K562 (cell line): Measurements from ENCODE around the gene CD244. TPM values are rescaled to one million over a fixed set of nuclear protein-coding genes. Genes with fewer than 3 reads are reported as not detected.
A peak's percentile ranks its signal among the peaks of the same experiment; 100 is the strongest.

Experiments
- ARID1B ChIP-seq: fragments of 450-650 bp; IDR thresholded peaks from 2 replicates; pipeline ENCODE4 v1.6.1; 2016; ENCODE audit warnings: antibody characterized with exemption, mild to moderate bottlenecking, inconsistent platforms
- BCL6 ChIP-seq: fragments of 250-450 bp; sonication (Bioruptor Pico); IDR thresholded peaks from 2 replicates; pipeline ENCODE4 v1.4.0; 2020
- BCOR ChIP-seq: fragments of 450-650 bp; IDR thresholded peaks from 2 replicates; pipeline ENCODE4 v1.6.1; 2016
- BHLHE40 ChIP-seq: IDR thresholded peaks from 2 replicates; pipeline ENCODE4 v1.6.1; 2011; ENCODE audit warnings: low read length, improper control_type of control experiment
- C11orf30 ChIP-seq: fragments of 450-650 bp; IDR thresholded peaks from 2 replicates; pipeline ENCODE4 v1.6.1; 2016; ENCODE audit warnings: low read depth, mild to moderate bottlenecking
- CBFA2T2 ChIP-seq: fragments of 450-650 bp; conservative IDR thresholded peaks from 2 replicates; pipeline ENCODE4 v1.6.1; 2017; ENCODE audit warnings: mild to moderate bottlenecking
- CBFA2T3 ChIP-seq: fragments of 450-650 bp; IDR thresholded peaks from 2 replicates; pipeline ENCODE4 v1.6.1; 2017
- CEBPB ChIP-seq: fragments of 450-650 bp; IDR thresholded peaks from 2 replicates; pipeline ENCODE4 v1.6.1; 2016; ENCODE audit warnings: missing genetic modification characterization, missing compliant biosample characterization
- CHCHD3 ChIP-seq: fragments of 250-450 bp; sonication (Bioruptor Pico); IDR thresholded peaks from 2 replicates; pipeline ENCODE4 v2.1.2; 2022; ENCODE audit warnings: mild to moderate bottlenecking
- CXXC5 ChIP-seq: fragments of 250-450 bp; sonication (Bioruptor Pico); IDR thresholded peaks from 2 replicates; pipeline ENCODE4 v1.8.0; 2022; ENCODE audit warnings: inconsistent platforms, mild to moderate bottlenecking, moderate library complexity
- DPF2 ChIP-seq: fragments of 450-650 bp; IDR thresholded peaks from 2 replicates; pipeline ENCODE4 v1.6.1; 2016
- FOXA3 ChIP-seq, 2 experiments: fragments of 450-650 bp in 1 of 2; sonication (generic) in 1 of 2; formaldehyde crosslinking; IDR thresholded peaks in 1 of 2; conservative IDR thresholded peaks in 1 of 2; 2 replicates each; pipeline versions ENCODE4 v1.4.0 to v1.8.0; 2020 to 2022; ENCODE audit warnings: mild to moderate bottlenecking in 2 of 2, missing genetic modification reagents in 1 of 2
- ILF3 ChIP-seq: fragments of 450-650 bp; IDR thresholded peaks from 2 replicates; pipeline ENCODE4 v1.6.1; 2018; ENCODE audit warnings: antibody characterized with exemption, mild to moderate bottlenecking, moderate library complexity, borderline replicate concordance
- KDM2B ChIP-seq: fragments of 250-450 bp; sonication (Bioruptor Pico); IDR thresholded peaks from 2 replicates; pipeline ENCODE4 v1.8.0; 2021; ENCODE audit warnings: mild to moderate bottlenecking, moderate library complexity
- NCOR1 ChIP-seq: fragments of 450-650 bp; IDR thresholded peaks from 2 replicates; pipeline ENCODE4 v1.6.1; 2016; ENCODE audit warnings: mild to moderate bottlenecking, moderate library complexity
- NR2C1 ChIP-seq, 2 experiments: fragments of 450-650 bp; IDR thresholded peaks; 2 replicates each; pipeline ENCODE4 v1.6.1; 2017; ENCODE audit warnings: mild to moderate bottlenecking in 2 of 2, antibody characterized with exemption in 1 of 2, inconsistent platforms in 1 of 2, missing compliant biosample characterization in 1 of 2, missing genetic modification characterization in 1 of 2
- RNF2 ChIP-seq: sonication (generic); IDR thresholded peaks from 2 replicates; pipeline ENCODE4 v1.6.1; 2016
- SMARCE1 ChIP-seq: fragments of 450-650 bp; IDR thresholded peaks from 2 replicates; pipeline ENCODE4 v1.7.1; 2016; ENCODE audit warnings: mild to moderate bottlenecking
- SOX6 ChIP-seq: fragments of 450-650 bp; IDR thresholded peaks from 2 replicates; pipeline ENCODE4 v1.6.1; 2014; ENCODE audit warnings: mild to moderate bottlenecking
- STAT5A ChIP-seq: IDR thresholded peaks from 2 replicates; pipeline ENCODE4 v1.6.1; 2012; ENCODE audit warnings: low read length, inconsistent platforms, borderline replicate concordance
- TAL1 ChIP-seq: fragments of 450-650 bp; IDR thresholded peaks from 2 replicates; pipeline ENCODE4 v1.6.1; 2016; ENCODE audit warnings: mild to moderate bottlenecking
- TEAD1 ChIP-seq, 2 experiments: fragments of 450-650 bp in 1 of 2; sonication (generic) in 1 of 2; formaldehyde crosslinking; IDR thresholded peaks; 2 replicates each; pipeline versions ENCODE4 v1.4.0 to v1.8.0; 2020 to 2022; ENCODE audit warnings: mild to moderate bottlenecking in 2 of 2, missing genetic modification reagents in 1 of 2
- TEAD2 ChIP-seq: fragments of 450-650 bp; IDR thresholded peaks from 2 replicates; pipeline ENCODE4 v1.6.1; 2016; ENCODE audit warnings: missing genetic modification characterization, control low read depth, missing compliant biosample characterization
- TEAD4 ChIP-seq, 2 experiments: sonication (generic) in 1 of 2; formaldehyde crosslinking in 1 of 2; IDR thresholded peaks; 2 replicates each; pipeline versions ENCODE4 v1.6.1 to v1.8.0; 2012 to 2022; ENCODE audit warnings: borderline replicate concordance in 1 of 2, inconsistent platforms in 1 of 2, low read length in 1 of 2, mild to moderate bottlenecking in 1 of 2, missing genetic modification reagents in 1 of 2
- ZKSCAN8 ChIP-seq: fragments of 200-800 bp; sonication (Bioruptor generic); IDR thresholded peaks from 2 replicates; pipeline ENCODE4 v1.6.1; 2016; ENCODE audit warnings: missing genetic modification characterization, missing compliant biosample characterization
- ZNF175 ChIP-seq: fragments of 200-800 bp; sonication (Bioruptor generic); IDR thresholded peaks from 2 replicates; pipeline ENCODE4 v1.6.1; 2016; ENCODE audit warnings: low read depth, mild to moderate bottlenecking, missing genetic modification characterization, missing compliant biosample characterization
- ZNF311 ChIP-seq: fragments of 250-450 bp; sonication (Bioruptor Pico); IDR thresholded peaks from 2 replicates; pipeline ENCODE4 v1.4.0; 2020; ENCODE audit warnings: mild to moderate bottlenecking, moderate library complexity
- polyA plus RNA-seq, 8 experiments: library from polyadenylated mRNA; depleted of rRNA in 4 of 8; stranded (reverse) in 5 of 8; unstranded in 3 of 8; fragments of >200 nt; fragmentation: Nextera tagmentation in 2 of 8; fragmentation: Illumina TruSeq in 1 of 8; extraction: Ambion mirVana in 2 of 8; extraction: Trizol in 1 of 8; gene quantifications; 2 replicates each; pipeline versions ENCODE4 v1.2.1 to v1.2.3, GENCODE V29; 2011 to 2014; ENCODE audit warnings: inconsistent platforms in 1 of 8, missing spikeins in 1 of 8
- total RNA-seq, 7 experiments: library from RNA; depleted of rRNA in 6 of 7; stranded (reverse); fragments of >200 nt in 6 of 7; fragmentation: Illumina TruSeq in 2 of 7; extraction: Trizol in 2 of 7; gene quantifications; 2 replicates each; pipeline versions ENCODE4 v1.2.1 to v1.2.3, GENCODE V29; 2011 to 2021; ENCODE audit warnings: low replicate concordance in 1 of 7
- TF ChIP-seq, protein P1 (sequence below): fragments of 450-650 bp; IDR thresholded peaks from 2 replicates; pipeline ENCODE4 v1.6.1; 2016; ENCODE audit warnings: low read depth, mild to moderate bottlenecking, moderate library complexity
- TF ChIP-seq, protein P2 (sequence below): sonication (generic); formaldehyde crosslinking; IDR thresholded peaks from 2 replicates; pipeline ENCODE4 v1.8.0; 2022; ENCODE audit warnings: mild to moderate bottlenecking, missing genetic modification reagents

Gene CD244
- total and polyA plus RNA-seq, 9 of the 15 experiments (the other 6 are each of a cell fraction or from before 2014, with no cell fraction given): not detected

DNA sequence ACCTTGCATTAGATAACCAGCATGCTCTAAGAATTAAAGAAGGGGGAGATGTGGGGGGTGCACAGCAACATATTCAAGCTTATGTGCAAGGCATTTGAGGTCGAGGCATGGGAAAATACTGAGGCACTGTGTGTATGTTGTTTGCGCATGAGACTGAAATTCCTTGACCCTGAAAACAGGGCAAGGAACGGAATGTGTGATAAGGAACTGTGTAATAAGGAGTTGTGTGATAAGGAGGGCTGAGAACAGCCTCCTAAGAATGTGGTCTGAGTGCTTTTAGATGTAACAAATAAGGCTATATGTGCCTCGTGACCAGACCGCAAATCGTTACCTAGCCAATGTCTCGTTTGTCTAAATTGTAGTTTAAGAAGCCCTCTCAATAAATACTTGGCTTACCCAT is 48.8 kb upstream of the CD244 start (continued):
- TF ChIP-seq, protein P1, sequence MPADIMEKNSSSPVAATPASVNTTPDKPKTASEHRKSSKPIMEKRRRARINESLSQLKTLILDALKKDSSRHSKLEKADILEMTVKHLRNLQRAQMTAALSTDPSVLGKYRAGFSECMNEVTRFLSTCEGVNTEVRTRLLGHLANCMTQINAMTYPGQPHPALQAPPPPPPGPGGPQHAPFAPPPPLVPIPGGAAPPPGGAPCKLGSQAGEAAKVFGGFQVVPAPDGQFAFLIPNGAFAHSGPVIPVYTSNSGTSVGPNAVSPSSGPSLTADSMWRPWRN: peak; percentile 87
- TF ChIP-seq ILF3 (no peak), NCOR1 (peak; percentile 74), CBFA2T3 (peak; percentile 88), SOX6 (peak; percentile 80), CHCHD3 (CRISPR knock-in tag) (no peak), FOXA3 (CRISPR knock-in tag; conservative IDR thresholded peaks at IDR 0.05 in 1 of 2, IDR thresholded peaks at IDR 0.05 in 1 of 2) (peak in 1 of 2 experiments; percentile 66; a peak in 2 of 4 replicates), ZNF311 (CRISPR knock-in tag) (no peak), TEAD2 (tag) (peak; percentile 84), RNF2 (0 out of 2 replicates have a peak, but pooled peaks have one; percentile 27), CXXC5 (peak; percentile 64), BCOR (peak; percentile 57), KDM2B (0 out of 2 replicates have a peak, but pooled peaks have one; percentile 20), ARID1B (peak; percentile 79), NR2C1 (IDR thresholded peaks at IDR 0.05) (no peak), NR2C1 (tag; IDR thresholded peaks at IDR 0.05) (peak; percentile 27; the same call in 1 of the 2 replicates), SMARCE1 (peak; percentile 55; the same call in 1 of the 2 replicates), ZNF175 (CRISPR knock-in tag) (0 out of 2 replicates have a peak, but pooled peaks have one; percentile 40), C11orf30 (no peak), STAT5A (peak; percentile 30; the same call in 1 of the 2 replicates), TEAD4 (IDR thresholded peaks at IDR 0.05; ENCODE audit: low read length) (peak; percentile 94), TEAD4 (CRISPR knock-in tag; IDR thresholded peaks at IDR 0.05; ENCODE audit: borderline replicate concordance) (no peak), ZKSCAN8 (no peak), TEAD1 (CRISPR knock-in tag; IDR thresholded peaks at IDR 0.05) (peak; percentile 21 to 97; a peak in 3 of 4 replicates), BCL6 (0 out of 2 replicates have a peak, but pooled peaks have one; percentile 19), CBFA2T2 (peak; percentile 83), TAL1 (peak; percentile 83), DPF2 (0 out of 2 replicates have a peak, but pooled peaks have one; percentile 27), CEBPB (tag) (no peak), BHLHE40 (peak; percentile 66)
- TF ChIP-seq, protein P2, sequence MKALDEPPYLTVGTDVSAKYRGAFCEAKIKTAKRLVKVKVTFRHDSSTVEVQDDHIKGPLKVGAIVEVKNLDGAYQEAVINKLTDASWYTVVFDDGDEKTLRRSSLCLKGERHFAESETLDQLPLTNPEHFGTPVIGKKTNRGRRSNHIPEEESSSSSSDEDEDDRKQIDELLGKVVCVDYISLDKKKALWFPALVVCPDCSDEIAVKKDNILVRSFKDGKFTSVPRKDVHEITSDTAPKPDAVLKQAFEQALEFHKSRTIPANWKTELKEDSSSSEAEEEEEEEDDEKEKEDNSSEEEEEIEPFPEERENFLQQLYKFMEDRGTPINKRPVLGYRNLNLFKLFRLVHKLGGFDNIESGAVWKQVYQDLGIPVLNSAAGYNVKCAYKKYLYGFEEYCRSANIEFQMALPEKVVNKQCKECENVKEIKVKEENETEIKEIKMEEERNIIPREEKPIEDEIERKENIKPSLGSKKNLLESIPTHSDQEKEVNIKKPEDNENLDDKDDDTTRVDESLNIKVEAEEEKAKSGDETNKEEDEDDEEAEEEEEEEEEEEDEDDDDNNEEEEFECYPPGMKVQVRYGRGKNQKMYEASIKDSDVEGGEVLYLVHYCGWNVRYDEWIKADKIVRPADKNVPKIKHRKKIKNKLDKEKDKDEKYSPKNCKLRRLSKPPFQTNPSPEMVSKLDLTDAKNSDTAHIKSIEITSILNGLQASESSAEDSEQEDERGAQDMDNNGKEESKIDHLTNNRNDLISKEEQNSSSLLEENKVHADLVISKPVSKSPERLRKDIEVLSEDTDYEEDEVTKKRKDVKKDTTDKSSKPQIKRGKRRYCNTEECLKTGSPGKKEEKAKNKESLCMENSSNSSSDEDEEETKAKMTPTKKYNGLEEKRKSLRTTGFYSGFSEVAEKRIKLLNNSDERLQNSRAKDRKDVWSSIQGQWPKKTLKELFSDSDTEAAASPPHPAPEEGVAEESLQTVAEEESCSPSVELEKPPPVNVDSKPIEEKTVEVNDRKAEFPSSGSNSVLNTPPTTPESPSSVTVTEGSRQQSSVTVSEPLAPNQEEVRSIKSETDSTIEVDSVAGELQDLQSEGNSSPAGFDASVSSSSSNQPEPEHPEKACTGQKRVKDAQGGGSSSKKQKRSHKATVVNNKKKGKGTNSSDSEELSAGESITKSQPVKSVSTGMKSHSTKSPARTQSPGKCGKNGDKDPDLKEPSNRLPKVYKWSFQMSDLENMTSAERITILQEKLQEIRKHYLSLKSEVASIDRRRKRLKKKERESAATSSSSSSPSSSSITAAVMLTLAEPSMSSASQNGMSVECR (CRISPR knock-in tag): no peak
